ENCODE results near the gene RPL13. TPM values are rescaled to one million over a fixed set of nuclear protein-coding genes. Genes with fewer than 3 reads are reported as not detected.

Gene RPL13
- total and polyA plus RNA-seq, 9 of the 15 experiments (the other 6 are each of a cell fraction or from before 2014, with no cell fraction given): 227 to 6,042 (median 1,633) TPM

GRCh38 chr16:89561884-89562599 lies 1.6 kb downstream of the RPL13 start (continued):
- no peak for TF ChIP-seq CEBPZ (IDR thresholded peaks at IDR 0.05; ENCODE audit: borderline replicate concordance, low read depth, low read length)
- TF ChIP-seq ZBTB40 (IDR thresholded peaks at IDR 0.05): 0 out of 2 replicates have a peak, but pooled peaks have one; percentile 2
- TF ChIP-seq ZBTB40 (CRISPR knock-in tag; IDR thresholded peaks at IDR 0.05): no peak
- no peak for TF ChIP-seq PHB (CRISPR knock-in tag; IDR thresholded peaks at IDR 0.05)
- TF ChIP-seq EGR1 (conservative IDR thresholded peaks at IDR 0.05): no peak
- no peak for TF ChIP-seq SNIP1 (IDR thresholded peaks at IDR 0.05; ENCODE audit: low read depth)
- no peak for TF ChIP-seq ZNF644 (tag; IDR thresholded peaks at IDR 0.05; ENCODE audit: low read depth)
- TF ChIP-seq THAP12 (CRISPR knock-in tag; IDR thresholded peaks at IDR 0.05): no peak
- TF ChIP-seq ZNF785 (CRISPR knock-in tag; IDR thresholded peaks at IDR 0.05): no peak
- TF ChIP-seq HMG20A (CRISPR knock-in tag; conservative IDR thresholded peaks at IDR 0.05): no peak
